Breast epithelium (tissue), 3 donors: ENCODE data around the gene ABCC1.

ENCODE experiments used
- POLR2A ChIP-seq: fragments of 450-650 bp; IDR thresholded peaks from one replicate; pipeline ENCODE4 v1.6.1; 2016; ENCODE audit warnings: antibody characterized with exemption, mild to moderate bottlenecking, moderate library complexity
- TF ChIP-seq, protein P1 (sequence below), 3 donors: fragments of 450-650 bp; IDR thresholded peaks; one replicate each; pipeline ENCODE4 v1.5.1; 2016 to 2017; ENCODE audit warnings: antibody characterized with exemption in 3 of 3, mild to moderate bottlenecking in 3 of 3, moderate library complexity in 3 of 3

DNA sequence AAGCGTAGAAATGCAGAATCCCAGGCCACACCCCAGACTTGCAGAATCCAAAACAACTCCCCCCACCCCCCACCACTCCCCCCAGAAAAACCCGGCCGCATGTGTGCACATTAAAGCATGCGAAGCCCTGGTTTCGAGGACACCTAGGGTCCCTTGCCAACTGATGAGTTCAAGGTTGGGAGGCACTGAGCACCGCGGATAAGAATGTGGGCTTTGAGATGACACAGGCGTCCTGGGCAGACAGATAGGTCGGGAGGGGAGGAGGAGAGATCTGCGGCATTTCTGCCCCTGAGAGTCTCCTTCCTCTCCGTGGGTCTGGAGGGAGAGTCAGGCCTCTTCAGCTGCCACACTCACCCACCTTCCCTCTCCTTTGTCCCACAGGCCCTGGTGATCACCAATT, 98.3 kb downstream of the ABCC1 start:
- TF ChIP-seq, protein P1, sequence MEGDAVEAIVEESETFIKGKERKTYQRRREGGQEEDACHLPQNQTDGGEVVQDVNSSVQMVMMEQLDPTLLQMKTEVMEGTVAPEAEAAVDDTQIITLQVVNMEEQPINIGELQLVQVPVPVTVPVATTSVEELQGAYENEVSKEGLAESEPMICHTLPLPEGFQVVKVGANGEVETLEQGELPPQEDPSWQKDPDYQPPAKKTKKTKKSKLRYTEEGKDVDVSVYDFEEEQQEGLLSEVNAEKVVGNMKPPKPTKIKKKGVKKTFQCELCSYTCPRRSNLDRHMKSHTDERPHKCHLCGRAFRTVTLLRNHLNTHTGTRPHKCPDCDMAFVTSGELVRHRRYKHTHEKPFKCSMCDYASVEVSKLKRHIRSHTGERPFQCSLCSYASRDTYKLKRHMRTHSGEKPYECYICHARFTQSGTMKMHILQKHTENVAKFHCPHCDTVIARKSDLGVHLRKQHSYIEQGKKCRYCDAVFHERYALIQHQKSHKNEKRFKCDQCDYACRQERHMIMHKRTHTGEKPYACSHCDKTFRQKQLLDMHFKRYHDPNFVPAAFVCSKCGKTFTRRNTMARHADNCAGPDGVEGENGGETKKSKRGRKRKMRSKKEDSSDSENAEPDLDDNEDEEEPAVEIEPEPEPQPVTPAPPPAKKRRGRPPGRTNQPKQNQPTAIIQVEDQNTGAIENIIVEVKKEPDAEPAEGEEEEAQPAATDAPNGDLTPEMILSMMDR (IDR thresholded peaks at IDR 0.05), result no peak
- no peak for TF ChIP-seq POLR2A
